HG03521 (cell line): ENCODE results near the gene COL4A1.

ENCODE experiments used
- ATAC-seq: cut with Tn5 transposase; IDR thresholded peaks from one replicate; pipeline ENCODE4 v1.9.1; 2021; ENCODE audit warnings: mild to moderate bottlenecking, moderate library complexity; ENCODE audit not compliant: unreplicated experiment

Gene COL4A1

GRCh38 chr13:110306960-110307766 is at the start of gene COL4A1, which contains the start of gene COL4A2:
COL4A1 (minus strand) TSS chr13:110307157; CDS start chr13:110307027, 130 bp downstream.
COL4A2 (plus strand) TSS chr13:110307284; CDS start chr13:110307904, 620 bp downstream.
- ATAC-seq, result no peak

GRCh38 chr13:110356362-110356761 is 49.4 kb upstream of the COL4A1 start:
- no peak for ATAC-seq

GRCh38 chr13:110354715-110355473 is 47.9 kb upstream of the COL4A1 start:
- ATAC-seq, result no peak

- ATAC-seq, result no peak
Observed at GRCh38 chr13:110354123-110354627, 47.2 kb upstream of the COL4A1 start.

GRCh38 chr13:110353339-110353977 is 46.5 kb upstream of the COL4A1 start:
- ATAC-seq, result no peak

- no peak for ATAC-seq
Observed at GRCh38 chr13:110352735-110353134, 45.8 kb upstream of the COL4A1 start.

GRCh38 chr13:110351636-110352420 is 44.9 kb upstream of the COL4A1 start:
- ATAC-seq, result no peak

GRCh38 chr13:110350509-110350908 is 43.6 kb upstream of the COL4A1 start:
- ATAC-seq, result no peak

GRCh38 chr13:110350049-110350448 is 43.1 kb upstream of the COL4A1 start:
- ATAC-seq, result no peak

GRCh38 chr13:110349239-110349638 is 42.3 kb upstream of the COL4A1 start:
- no peak for ATAC-seq

- ATAC-seq, result no peak
Observed at GRCh38 chr13:110348309-110349105, 41.5 kb upstream of the COL4A1 start.

GRCh38 chr13:110347535-110348308 is 40.8 kb upstream of the COL4A1 start:
- ATAC-seq, result no peak

GRCh38 chr13:110347088-110347487 is 40.1 kb upstream of the COL4A1 start:
- no peak for ATAC-seq

GRCh38 chr13:110346661-110347067 is 39.7 kb upstream of the COL4A1 start:
- no peak for ATAC-seq

- no peak for ATAC-seq
Observed at GRCh38 chr13:110345701-110346100, 38.7 kb upstream of the COL4A1 start.

GRCh38 chr13:110345266-110345665 is 38.3 kb upstream of the COL4A1 start:
- no peak for ATAC-seq

GRCh38 chr13:110344320-110344719 is 37.4 kb upstream of the COL4A1 start:
- ATAC-seq, result no peak

- no peak for ATAC-seq
Observed at GRCh38 chr13:110343241-110343865, 36.4 kb upstream of the COL4A1 start.
